HG02981 (cell line): Measurements from ENCODE around the gene TMEM109.

Experiments
- ATAC-seq: cut with Tn5 transposase; IDR thresholded peaks from one replicate; pipeline ENCODE4 v1.9.1; 2021; ENCODE audit warnings: mild to moderate bottlenecking, moderate library complexity; ENCODE audit not compliant: unreplicated experiment

The TMEM109 gene

GRCh38 chr11:60878245-60879101 lies 35.5 kb upstream of the TMEM109 start:
- ATAC-seq: no peak

GRCh38 chr11:60879104-60879503 lies 34.9 kb upstream of the TMEM109 start:
- ATAC-seq: no peak

GRCh38 chr11:60879971-60880588 lies 33.9 kb upstream of the TMEM109 start:
- ATAC-seq: no peak

- no peak for ATAC-seq
These were observed 33.2 kb upstream of the TMEM109 start for GRCh38 chr11:60880643-60881282.

- peak; percentile 67 for ATAC-seq
These were observed 26.4 kb upstream of the TMEM109 start for GRCh38 chr11:60887556-60887955.

- no peak for ATAC-seq
These were observed 24.1 kb upstream of the TMEM109 start for GRCh38 chr11:60889869-60890311.

GRCh38 chr11:60890696-60891095 lies 23.3 kb upstream of the TMEM109 start:
- no peak for ATAC-seq

- no peak for ATAC-seq
These were observed 22.7 kb upstream of the TMEM109 start for GRCh38 chr11:60891103-60891741.

GRCh38 chr11:60895687-60896086 lies 18.3 kb upstream of the TMEM109 start:
- ATAC-seq: no peak

- ATAC-seq: no peak
These were observed 16.5 kb upstream of the TMEM109 start for GRCh38 chr11:60897496-60897895.

GRCh38 chr11:60899046-60899936 lies 14.7 kb upstream of the TMEM109 start:
- no peak for ATAC-seq

GRCh38 chr11:60899977-60900376 lies 14.0 kb upstream of the TMEM109 start:
- ATAC-seq: no peak

- ATAC-seq: no peak
These were observed 13.1 kb upstream of the TMEM109 start for GRCh38 chr11:60900673-60901404.

GRCh38 chr11:60902625-60903024 lies 11.3 kb upstream of the TMEM109 start:
- no peak for ATAC-seq

GRCh38 chr11:60905047-60905446 lies 8.9 kb upstream of the TMEM109 start:
- no peak for ATAC-seq

- ATAC-seq: no peak
These were observed 8.3 kb upstream of the TMEM109 start for GRCh38 chr11:60905551-60906113.

- peak; percentile 71 for ATAC-seq
These were observed 7.6 kb upstream of the TMEM109 start, which contains the start of gene PRPF19 for GRCh38 chr11:60906132-60906972. Gene PRPF19, minus strand, starts transcription at chr11:60906585. Its CDS starts 203 bp downstream, at chr11:60906382.

GRCh38 chr11:60908803-60909202 lies 5.2 kb upstream of the TMEM109 start:
- ATAC-seq: no peak
